A204.1 (cell line): Measurements from ENCODE around the gene ABCB9.

ENCODE experiments used
- FAIRE-seq: peaks from 2 replicates; lab custom pipeline; 2012; peaks lifted over from hg19 to GRCh38; lab: Jason Lieb, UNC

ABCB9 gene

DNA sequence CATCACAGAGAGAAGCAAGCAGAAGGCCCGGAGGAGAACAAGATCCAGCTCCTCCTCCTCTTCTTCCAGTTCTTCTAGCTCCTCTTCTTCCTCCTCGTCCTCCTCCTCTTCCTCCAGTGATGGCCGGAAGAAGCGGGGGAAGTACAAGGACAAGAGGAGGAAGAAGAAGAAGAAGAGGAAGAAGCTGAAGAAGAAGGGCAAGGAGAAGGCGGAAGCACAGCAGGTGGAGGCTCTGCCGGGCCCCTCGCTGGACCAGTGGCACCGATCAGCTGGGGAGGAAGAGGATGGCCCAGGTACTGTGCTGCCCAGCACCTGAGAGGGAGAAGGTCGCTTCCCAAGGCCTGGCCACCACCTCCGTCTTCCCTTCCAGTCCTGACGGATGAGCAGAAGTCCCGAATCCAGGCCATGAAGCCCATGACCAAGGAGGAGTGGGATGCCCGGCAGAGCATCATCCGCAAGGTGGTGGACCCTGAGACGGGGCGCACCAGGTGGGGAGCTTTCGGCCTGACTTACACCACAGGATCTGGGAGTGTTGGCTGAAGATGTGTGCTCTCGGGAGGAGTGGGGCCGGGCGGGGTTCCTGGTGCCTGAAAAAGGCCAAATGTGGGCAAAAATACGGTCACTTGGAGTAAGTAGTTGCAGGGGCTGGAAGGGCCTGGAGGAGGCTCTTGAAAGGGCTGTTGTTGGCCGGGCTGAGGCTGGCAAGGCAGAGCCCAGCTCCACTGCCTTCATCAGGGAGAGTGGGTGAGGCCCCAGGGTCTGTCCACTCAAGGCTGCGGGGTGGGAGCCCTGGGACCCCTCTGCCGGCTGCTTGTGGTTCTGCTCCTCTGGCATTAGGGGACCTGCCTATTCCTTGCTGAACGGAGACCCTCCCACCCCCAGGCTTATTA, 15.6 kb upstream of the ABCB9 start:
- no peak for FAIRE-seq

DNA sequence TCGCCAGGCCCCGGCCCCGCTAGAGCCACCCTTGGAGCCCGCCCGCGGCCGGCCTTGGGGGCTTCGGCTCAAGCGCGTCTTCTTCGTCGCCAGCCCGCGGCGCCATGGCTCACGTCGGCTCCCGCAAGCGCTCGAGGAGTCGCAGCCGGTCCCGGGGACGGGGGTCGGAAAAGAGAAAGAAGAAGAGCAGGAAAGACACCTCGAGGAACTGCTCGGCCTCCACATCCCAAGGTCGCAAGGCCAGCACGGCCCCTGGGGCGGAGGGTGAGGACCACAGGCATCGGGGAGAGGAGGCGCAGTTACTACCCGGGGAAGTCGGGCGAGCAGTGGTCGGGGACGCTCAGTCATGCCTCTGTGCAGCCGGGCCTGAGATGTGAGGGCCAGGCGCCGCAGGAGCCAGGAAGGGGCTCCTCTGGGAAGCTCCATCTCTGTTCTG, 14.8 kb upstream of the ABCB9 start:
- FAIRE-seq = no peak

DNA sequence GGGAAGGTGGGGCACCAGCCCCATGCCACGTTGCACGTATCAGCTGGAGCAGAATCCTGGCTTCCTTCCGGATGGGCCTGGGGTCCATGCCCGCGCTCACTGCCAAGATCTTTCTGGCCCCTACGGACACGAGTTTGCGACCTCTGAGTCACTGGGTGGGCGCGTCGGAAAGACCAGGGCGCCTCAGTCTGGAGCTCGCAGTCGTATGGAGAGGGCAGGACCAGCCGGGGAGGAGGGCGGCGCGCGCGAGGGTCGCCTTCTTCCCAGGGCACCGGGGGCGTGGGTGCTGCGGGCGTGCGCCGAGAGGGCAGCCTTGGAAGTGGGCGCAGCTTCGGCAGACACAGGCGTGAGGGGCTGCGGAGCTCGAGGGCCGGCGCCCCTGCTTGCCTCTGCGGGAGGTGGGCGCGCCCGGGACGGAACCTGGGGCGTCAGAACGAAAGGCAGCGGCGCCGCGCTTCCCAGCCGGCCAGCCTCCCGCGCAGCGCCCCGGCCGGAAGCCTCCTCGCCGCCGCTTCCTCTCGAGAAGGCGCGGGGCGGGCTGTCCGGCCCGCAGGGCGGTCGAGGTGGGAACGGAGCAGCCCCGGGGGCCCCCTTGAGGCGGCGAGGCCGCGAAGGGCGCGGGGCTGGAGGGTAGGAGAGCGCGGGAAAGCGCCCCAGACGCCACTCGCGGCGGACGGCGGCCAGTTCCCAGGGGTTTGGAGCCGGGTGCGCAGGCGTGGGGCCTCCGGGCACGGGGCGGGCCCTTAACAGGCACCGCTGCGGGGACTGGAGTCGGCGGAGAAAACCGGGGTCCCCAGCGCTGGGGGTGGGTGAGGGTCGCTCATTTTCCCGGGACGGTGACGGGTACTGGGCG, 14.1 kb upstream of the ABCB9 start, which contains the start of gene ARL6IP4:
ARL6IP4 (plus strand) TSS at position 499 of the 853 bp plus-strand sequence. CDS start 459 bp downstream, outside the sequence.
- no peak for FAIRE-seq

DNA sequence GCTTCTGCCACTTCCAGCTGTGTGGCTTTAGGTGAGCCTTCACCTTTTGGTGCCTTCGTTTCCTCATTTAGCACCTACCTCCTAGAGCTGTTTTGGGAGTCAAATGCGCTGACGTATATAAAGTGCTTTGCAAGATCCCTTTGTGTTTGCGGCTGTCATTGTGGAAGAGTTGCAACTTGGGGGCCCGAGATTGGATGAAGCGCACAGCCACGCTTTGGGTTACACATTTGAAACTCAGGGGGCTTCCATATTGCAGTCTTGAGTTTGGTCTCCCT, 13.6 kb upstream of the ABCB9 start:
- FAIRE-seq = no peak

DNA sequence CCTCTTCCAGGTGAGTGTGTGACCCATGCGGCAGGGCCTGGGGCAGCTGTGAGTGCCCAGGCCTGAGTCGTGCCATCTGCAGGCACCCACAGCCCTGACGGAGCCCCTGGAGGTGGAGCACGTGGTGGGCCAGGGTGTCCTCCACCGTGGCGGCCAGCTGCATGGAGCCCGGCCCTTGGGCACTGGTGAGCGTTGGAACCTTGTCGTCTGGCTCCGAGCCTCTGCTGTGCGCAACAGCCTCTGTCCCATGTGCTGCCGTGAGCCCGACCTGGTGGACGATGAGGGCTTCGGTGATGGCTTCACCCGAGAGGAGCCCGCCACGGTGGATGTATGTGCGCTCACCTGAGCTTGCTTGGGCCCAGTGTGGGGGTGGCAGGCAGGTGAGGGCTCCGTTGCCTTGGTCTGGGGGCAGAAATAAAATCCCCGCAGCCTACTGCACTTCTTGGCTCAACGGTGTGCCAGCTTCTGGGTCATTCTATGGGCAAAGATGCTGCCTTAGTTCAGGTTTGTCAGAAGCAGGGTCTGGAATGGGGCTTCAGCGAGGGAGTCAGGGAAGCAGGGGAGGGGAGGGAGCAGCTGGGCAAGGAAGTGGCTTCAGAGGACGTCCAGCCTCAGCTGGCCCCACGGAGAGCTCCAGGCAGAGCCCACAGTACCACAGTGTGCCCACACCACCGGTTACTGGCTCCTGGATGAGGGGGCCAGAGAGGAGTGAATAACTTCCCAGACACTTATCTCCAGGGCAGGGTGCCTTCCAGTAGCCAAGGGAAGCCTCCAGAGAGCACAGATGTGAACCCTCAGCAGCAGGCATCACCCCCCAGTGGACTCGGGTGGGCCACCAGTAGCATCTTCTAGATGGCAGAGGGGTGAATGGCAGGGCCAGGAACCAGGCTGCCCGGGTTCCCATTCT, 13.0 kb upstream of the ABCB9 start:
- FAIRE-seq = no peak

DNA sequence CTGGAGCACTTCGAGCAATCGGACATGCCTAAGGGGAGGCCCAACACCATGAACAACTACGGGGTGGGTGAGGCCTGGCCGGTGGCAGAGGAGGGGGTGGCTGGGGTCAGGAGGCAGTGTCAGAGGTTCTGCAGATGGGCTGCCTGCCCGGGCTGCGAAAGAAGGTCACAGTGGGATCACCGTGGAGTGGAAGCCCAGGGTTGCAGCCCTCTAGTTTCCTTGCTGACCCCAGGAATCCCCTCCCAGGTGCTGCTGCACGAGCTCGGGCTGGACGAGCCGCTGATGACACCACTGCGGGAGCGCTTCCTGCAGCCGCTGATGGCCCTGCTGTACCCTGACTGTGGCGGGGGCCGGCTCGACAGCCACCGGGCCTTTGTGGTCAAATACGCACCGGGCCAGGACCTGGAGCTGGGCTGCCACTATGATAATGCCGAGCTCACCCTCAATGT, 12.3 kb upstream of the ABCB9 start:
- FAIRE-seq = no peak

DNA sequence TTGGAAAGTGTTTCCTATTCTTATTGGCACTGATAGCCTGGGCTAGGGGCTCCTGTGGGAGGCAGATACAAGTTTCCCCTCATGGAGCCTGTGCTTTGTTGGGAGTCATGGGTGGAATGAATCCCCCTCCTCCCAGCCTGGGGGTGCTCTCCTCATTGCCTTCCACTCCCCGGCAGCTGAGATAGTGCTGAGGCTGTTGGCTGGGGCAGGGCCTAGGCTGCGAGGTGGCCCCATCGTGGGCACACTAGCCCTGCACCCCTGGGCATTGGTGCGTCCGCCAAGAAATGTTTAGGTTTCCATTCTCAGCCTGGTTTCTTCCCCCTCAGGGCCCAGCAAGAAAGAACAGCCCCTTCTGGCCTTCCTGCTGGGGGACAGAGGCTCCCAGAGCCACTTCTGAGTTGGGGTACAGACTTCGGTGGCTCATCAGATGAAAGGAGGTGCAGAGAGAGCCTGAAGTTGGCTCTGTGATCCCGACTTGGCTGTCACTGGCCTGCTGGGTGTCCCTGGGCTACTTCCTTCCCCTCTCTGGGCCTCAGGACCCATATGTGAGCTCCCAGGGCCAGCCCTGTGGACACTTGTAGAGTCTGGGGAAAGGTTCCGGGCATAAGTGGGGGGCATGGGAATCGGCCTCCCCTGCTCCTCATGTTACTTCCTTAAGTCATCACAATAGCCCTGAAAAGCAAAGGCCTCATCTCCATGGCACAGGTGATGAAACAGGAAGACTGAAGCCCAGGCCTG, 11.6 kb upstream of the ABCB9 start:
- FAIRE-seq = no peak

DNA sequence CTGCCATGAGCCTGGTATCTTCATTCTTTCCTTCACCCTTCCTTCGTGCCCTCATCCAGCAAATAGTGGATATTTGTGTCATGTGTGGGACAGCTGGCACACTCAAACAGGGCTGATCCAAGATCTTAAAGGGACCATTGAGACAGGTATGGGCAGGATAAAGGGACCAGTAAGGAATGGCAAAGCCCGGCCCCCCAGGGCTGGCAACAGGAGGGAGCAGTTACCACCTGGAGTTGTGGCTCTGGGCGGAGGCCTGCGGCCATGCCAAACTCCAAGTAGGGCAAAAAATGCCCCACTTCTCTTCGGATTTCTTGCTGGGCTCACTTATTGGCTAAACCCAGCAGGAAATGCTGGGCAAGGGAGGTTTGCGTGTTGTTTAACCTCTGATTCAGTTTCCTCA, 10.9 kb upstream of the ABCB9 start:
- no peak for FAIRE-seq

DNA sequence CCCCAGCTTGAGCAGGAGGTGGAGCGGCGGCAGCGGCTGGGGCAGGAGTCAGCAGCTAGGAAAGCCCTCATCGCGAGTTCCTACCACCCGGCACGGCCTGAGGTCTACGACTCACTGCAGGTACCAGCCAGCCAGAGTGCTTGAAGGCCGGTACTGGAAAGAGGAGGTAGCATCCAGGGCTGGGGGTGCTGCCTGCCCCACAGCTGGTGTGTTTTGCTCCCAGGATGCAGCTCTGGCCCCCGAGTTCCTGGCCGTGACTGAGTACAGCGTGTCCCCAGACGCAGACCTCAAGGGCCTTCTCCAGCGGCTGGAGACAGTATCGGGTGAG, 10.3 kb upstream of the ABCB9 start:
- no peak for FAIRE-seq

DNA sequence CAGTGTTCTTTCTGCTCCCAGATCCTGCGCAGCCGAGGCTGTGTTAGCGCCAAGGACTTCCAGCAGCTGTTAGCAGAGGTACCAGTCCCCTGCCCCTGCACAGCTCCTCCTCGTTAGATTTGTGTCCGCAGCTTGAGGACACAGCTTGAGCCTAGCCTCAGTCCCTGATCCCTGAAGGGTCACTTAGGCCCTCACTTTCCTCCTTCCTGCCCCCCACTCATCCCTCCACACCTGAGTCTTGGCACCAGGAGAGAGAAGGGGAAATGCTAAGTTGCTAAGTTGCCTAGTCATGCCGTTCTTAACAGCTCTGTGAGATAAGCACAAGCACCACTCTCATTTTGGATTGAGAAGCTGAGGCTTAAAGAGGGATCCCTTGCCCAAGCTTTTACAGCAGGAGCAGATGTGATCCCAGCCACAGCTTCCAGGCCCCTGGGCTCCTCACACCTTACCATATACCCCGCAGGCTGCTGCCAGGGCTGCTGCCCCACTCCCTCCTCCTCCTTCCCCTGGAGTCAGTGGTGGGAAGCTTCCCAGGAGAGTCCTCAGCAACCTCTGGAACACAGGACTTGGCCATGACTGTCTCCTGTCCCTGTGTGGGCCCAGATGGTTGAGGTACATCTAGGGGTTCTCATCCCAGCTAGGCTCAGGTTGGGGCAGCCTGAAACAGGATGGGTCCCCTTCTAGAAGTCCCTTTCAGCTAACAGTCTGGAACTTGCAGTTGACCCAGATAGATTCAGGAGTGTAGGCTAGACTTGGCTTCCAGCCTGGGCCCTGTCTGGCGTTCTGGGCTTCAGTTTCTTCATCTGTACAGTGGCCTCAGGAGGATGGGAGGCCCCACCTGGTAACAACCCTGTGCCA, 9.8 kb upstream of the ABCB9 start:
- no peak for FAIRE-seq

DNA sequence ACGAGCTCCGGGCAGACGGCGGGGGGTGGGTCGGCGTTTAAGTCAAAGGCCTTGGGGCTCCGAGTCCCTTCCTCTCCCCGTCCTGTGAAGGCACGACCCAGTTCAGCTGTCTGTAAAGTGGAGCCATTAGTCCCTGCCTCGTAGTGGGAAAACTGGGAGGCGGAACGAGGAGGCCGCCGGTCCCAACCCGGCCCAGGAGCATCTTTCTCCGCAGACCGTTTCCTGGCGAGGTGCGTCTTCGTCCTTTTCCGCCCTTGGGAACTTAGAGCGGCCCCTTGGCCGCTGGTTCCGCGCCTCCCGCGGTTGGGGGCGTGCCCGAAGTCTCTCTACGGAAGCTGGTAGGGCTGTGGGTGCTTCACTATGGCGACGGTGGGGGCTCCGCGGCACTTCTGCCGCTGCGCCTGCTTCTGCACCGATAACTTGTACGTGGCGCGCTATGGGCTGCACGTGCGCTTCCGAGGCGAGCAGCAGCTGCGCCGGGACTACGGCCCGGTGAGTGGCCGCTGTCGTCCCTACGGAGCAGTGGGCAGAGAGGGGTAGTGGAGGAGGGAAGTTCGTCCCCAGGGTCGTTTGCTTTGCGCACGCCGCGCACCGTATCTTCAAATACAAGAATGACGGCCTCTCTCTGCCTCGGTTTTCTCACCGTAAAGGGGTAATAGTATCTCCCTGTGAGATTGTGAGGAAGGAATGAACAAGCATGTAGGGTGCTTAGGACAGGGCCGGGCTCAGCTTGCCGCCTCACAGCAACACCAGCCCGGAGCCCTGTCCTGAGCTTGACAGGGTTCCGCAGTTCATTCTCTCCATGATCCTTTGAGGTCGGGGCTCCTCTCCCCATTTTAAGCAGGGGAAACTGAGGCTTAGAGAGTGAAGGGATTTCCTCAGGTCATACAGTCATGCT, 8.9 kb upstream of the ABCB9 start, which contains the start of gene OGFOD2:
OGFOD2 (plus strand) TSS at position 353 of the 898 bp plus-strand sequence; CDS start at position 361, 8 bp downstream.
- FAIRE-seq = no peak

DNA sequence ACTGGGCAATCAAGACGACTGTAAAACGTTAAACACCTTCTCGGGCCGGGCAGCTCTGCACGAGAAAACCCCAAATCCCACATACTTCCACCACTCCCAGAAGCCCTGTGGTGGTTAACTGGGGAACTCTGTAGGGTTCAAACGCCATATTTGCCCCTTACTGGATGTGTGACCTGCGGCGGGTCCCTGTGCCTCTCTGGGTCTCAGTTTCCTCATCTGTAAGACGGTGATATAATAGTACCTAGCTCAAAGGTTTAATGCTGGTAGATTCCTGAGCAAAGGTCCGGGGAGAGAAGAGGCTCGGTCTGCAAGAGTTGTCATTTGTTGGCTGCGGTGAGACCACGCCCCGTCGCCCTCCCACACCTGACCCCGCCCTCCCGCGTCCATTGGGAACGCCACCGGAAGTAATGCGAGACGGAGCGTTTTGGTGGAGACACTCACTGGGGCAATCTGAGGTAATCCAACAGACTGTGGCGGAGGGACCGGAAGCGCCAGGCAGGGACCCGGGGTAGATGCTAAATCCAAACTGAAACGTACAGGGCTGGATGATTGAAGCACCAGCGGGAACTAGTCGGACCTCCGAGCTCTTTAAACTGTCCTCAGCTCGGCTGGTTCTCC, 8.1 kb upstream of the ABCB9 start:
- peak; percentile 90 for FAIRE-seq

DNA sequence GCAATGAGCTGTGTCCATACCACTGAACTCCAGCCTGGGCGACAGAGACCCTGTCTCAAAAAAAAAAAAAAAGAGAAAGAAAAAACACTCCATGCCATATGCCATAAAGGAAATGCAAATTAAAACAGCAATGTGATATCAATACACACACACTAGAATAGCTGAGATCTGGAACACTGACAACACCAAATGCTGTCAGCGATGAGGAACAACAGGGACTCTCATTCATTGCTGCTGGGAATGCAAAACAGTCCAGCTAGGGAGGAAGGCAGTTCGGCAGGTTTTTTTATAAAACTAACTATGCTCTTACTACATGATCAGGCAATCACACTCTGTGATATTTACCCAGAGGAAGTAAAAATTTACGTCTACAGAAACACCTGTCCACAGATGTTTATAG, 3.4 kb upstream of the ABCB9 start:
- no peak for FAIRE-seq

DNA sequence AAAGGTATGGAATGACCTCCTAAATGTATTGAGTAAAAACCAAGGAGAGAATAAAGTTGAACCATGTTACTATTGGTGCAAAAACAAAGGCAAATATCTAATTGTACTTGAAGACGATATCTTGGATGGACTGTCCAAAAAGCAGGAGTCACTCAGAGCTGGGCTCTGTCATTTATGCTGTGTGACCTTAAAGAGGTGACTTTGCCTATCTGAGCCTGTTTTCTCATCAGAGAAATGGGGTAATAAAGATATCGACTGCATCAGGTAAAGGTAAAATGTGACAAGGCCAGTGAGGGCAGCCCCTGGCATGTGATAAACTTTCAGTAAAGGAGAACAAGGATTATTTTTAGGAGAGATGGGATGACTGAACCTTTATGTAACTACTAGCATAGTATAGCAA, 1.8 kb upstream of the ABCB9 start:
- no peak for FAIRE-seq

DNA sequence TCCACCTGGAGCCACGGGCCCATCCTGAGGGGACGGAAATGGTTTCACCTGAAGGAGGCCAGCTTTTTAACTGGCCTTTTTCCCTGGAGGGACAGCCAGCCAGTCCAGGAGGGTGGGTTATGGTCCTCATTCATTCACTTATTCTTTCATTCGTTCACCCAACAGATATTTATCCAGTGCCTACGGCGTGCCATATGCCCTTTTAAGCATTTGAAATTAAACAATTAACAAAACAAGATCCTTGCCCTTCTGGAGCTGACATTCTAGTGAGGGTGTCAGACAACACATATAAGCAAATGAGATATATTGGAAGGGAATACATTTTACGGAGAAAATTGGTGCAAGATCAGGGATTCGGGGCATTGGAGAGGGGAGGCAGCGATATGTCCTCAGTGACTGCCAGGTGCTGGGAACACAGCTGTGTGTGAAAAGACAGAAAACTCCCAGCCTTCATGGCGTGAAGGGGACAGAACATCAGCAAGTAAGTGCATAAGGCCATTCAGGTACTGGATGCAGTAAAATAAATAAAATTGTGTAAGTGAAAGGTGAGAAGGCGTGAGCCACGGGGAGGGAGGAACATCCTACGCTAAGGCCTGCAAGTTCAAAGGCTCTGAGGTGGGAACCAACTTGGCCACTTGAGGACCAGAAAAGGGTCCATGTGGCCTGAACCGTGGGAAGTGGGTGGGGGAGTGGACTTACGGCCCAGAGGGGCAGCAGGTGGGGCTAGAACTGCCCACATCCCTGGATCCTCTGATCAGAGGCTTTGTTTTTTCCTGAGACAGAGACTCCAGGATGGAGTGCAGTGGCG, 684 bp upstream of the ABCB9 start:
- FAIRE-seq = no peak

DNA sequence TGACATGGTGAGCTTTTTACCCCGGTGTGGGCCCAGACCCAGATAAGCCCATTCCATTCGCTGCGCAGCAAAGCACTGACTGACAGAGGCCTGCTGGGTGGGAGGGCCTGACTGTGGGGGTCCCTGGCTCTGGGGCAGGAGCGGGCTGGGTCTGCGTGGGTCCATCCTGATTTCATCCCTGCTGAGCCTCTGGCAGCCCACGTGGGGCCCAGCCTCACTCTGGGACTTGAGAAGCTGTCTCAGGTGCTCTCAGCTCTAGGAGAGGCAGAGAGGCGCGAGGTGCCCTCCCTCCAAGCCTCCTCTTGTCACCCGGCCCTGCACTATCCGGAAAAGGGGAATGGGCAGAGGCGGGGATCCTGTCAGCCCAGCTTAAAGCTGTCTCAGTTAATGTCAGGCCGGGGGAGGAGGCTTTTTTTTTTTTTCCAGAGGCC, 927 bp downstream of the ABCB9 start:
- FAIRE-seq = no peak

DNA sequence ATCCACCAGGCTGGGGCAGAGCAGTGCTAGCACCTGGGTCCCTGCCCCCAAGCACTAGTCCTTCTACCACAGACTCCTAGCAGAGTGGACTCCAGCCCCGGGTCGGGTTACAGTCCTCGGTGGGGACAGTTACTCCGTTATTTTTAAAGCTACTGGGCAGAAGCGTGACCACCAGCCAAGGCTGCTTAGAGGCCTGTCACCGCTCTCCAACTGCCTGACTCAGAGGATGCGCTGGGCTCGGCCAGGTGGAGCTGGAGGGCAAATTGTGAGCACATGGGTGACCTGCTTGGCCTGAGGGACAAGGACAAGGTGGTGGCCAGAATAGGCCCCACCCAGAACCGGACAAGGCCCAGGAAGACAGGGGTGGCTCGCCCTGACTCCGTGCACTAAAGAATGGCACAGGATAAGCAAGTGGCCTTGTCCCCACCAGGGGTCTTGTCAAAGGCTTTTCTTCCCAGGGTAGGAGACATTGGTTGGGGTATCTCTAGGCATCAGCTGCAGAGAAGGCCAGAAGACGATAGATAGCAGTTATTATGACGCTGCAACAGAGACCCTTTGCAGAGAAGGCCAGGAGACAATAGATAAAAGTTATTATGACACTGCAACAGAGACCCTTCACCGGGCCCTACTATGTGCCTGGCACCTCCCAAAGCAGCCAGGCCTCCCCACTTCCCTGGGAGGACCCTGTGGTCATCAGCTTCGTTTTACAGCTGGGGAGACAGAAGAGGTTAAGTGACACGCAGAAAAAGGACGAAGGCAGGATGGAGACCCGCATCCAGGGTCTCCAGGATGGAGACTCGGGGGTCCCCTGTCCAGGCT, 1.6 kb downstream of the ABCB9 start:
- no peak for FAIRE-seq
